Calu3 (cell line): ENCODE data around the gene MYL12B. TPM values are rescaled to one million over a fixed set of nuclear protein-coding genes. Genes with fewer than 3 reads are reported as not detected.
"Not testable (repeated sequence)": the region's sequence is repeated elsewhere in the genome, so short reads cannot be mapped to it uniquely, and the experiment has no call there.

Source experiments
- BruUV-seq: library from RNA; stranded (reverse); fragments of 400-500 nt; replicated peaks from 2 replicates; lab custom pipeline; 2021; lab: Mats Ljungman, UMichigan
- CTCF ChIA-PET: fragments of 300-600 bp; sonication (Branson Sonifier 250); formaldehyde crosslinking; loops from one replicate; lab custom pipeline; 2022; ENCODE audit warnings: antibody characterized with exemption; lab: Charles Lee
- DNase-seq: peaks from one replicate; pipeline ENCODE4 v3.0.0; 2022
- H3K27ac Mint-ChIP-seq: one replicate; pipeline ENCODE4 v1.8.0; 2022; ENCODE audit warnings: mixed read lengths; ENCODE audit not compliant: unreplicated experiment
- H3K27me3 Mint-ChIP-seq: one replicate; pipeline ENCODE4 v1.8.0; 2022; ENCODE audit warnings: mixed read lengths; ENCODE audit not compliant: unreplicated experiment
- H3K36me3 Mint-ChIP-seq: one replicate; pipeline ENCODE4 v1.8.0; 2022; ENCODE audit warnings: mild to moderate bottlenecking, moderate library complexity, mixed read lengths; ENCODE audit not compliant: insufficient read depth, unreplicated experiment
- H3K4me1 Mint-ChIP-seq: one replicate; pipeline ENCODE4 v1.8.0; 2022; ENCODE audit warnings: mild to moderate bottlenecking, low read depth, mixed read lengths; ENCODE audit not compliant: unreplicated experiment
- H3K4me3 Mint-ChIP-seq: one replicate; pipeline ENCODE4 v1.8.0; 2022; ENCODE audit warnings: mild to moderate bottlenecking, low read depth, moderate library complexity, mixed read lengths; ENCODE audit not compliant: unreplicated experiment
- H3K9me3 Mint-ChIP-seq: one replicate; pipeline ENCODE4 v1.8.0; 2022; ENCODE audit warnings: low read depth, mixed read lengths; ENCODE audit not compliant: unreplicated experiment
- CTCF ChIP-seq: fragments of 200-600 bp; IDR thresholded peaks from one replicate; pipeline ENCODE4 v1.8.0; 2022; ENCODE audit warnings: antibody characterized with exemption; ENCODE audit not compliant: unreplicated experiment
- intact Hi-C: fragments of 100-400 bp; cut with micrococcal nuclease; formaldehyde crosslinking; loops from one replicate; pipeline ENCODE4 v1.10.0; 2022; ENCODE audit not compliant: unreplicated experiment
- total RNA-seq: library from RNA; stranded (reverse); gene quantifications from 2 replicates; pipeline ENCODE4 v1.2.3, GENCODE V29; 2022

MYL12B gene
- total RNA-seq, 1 experiment from 2014 or later, result 523 TPM

GRCh38 chr18:3219241-3219630, 42.7 kb upstream of the MYL12B start:
- Mint-ChIP-seq H3K36me3 (peaks cover 9% of the 10 kb centered on the region), H3K27me3 (no peaks in the 10 kb centered on the region), H3K27ac (no peak overlapping the region), H3K9me3 (peaks cover 4% of the 10 kb centered on the region), H3K4me3 (no peak overlapping the region), H3K4me1 (peaks cover 43% of the 10 kb centered on the region)
- no TSS peak for BruUV-seq
- CTCF ChIA-PET, result no interaction called here
- no peak for DNase-seq
- TF ChIP-seq CTCF, result no peak
- intact Hi-C loops, result no loop called here

GRCh38 chr18:3219631-3220335, 42.1 kb upstream of the MYL12B start, which contains the start of gene MYOM1:
MYOM1 (minus strand) TSS chr18:3219968; CDS start chr18:3215223, 4,745 bp downstream.
- Mint-ChIP-seq H3K4me1 (peaks cover 43% of the 10 kb centered on the region), H3K27ac (no peak within 1 kb of the TSS), H3K27me3 (no peaks in the 10 kb centered on the region), H3K36me3 (peaks cover 3% of the 10 kb centered on the region), H3K4me3 (no peak within 1 kb of the TSS), H3K9me3 (peaks cover 4% of the 10 kb centered on the region)
- no peak for TF ChIP-seq CTCF
- BruUV-seq, result no TSS peak
- intact Hi-C loops, result no loop called here
- CTCF ChIA-PET, result no interaction called here
- no peak for DNase-seq

GRCh38 chr18:3220868-3221267, 41.1 kb upstream of the MYL12B start:
- CTCF ChIA-PET, H3K27me3 Mint-ChIP-seq, BruUV-seq, intact Hi-C loops, H3K9me3 Mint-ChIP-seq, H3K4me3 Mint-ChIP-seq, DNase-seq, H3K27ac Mint-ChIP-seq, H3K36me3 Mint-ChIP-seq: not testable (repeated sequence)
- H3K4me1 Mint-ChIP-seq, result peaks cover 45% of the 10 kb centered on the region

GRCh38 chr18:3221496-3221895, 40.4 kb upstream of the MYL12B start:
- Mint-ChIP-seq H3K4me1 (peaks cover 45% of the 10 kb centered on the region), H3K27me3 (no peaks in the 10 kb centered on the region), H3K27ac (no peak overlapping the region), H3K9me3 (no peaks in the 10 kb centered on the region), H3K36me3 (peaks cover 8% of the 10 kb centered on the region), H3K4me3 (no peak overlapping the region)
- DNase-seq, result no peak
- intact Hi-C loops, result no loop called here
- CTCF ChIA-PET, result no interaction called here
- no peak for TF ChIP-seq CTCF
- BruUV-seq, result no TSS peak

GRCh38 chr18:3223356-3223755, 38.6 kb upstream of the MYL12B start:
- Mint-ChIP-seq H3K9me3 (no peaks in the 10 kb centered on the region), H3K27ac (no peak overlapping the region), H3K27me3 (no peaks in the 10 kb centered on the region), H3K4me1 (peaks cover 28% of the 10 kb centered on the region), H3K36me3 (peaks cover 8% of the 10 kb centered on the region), H3K4me3 (no peak overlapping the region)
- CTCF ChIA-PET, result no interaction called here
- BruUV-seq, result no TSS peak
- TF ChIP-seq CTCF, result no peak
- intact Hi-C loops, result no loop called here
- DNase-seq, result no peak
